Measurements from ENCODE around the gene CNOT8.

DNA sequence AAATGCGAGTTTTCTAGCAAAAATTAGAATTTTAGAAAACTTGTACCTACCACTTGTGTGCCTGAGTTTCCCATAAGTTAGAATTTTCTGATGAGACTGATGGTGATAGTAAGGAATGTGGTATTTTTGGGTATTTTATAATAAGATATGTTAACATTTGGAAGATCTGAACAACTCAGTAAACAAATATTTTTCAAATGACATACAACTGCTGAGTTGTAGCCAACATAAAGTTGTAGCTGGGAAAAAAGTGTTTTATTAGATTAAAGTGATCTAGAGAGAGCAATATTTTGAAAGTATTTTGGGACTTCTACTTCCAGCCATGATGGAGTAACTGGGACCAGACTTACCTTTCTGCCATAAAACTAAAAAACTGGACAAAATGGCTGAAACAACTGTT is 41.6 kb downstream of the CNOT8 start:
- TF ChIP-seq, protein P1, sequence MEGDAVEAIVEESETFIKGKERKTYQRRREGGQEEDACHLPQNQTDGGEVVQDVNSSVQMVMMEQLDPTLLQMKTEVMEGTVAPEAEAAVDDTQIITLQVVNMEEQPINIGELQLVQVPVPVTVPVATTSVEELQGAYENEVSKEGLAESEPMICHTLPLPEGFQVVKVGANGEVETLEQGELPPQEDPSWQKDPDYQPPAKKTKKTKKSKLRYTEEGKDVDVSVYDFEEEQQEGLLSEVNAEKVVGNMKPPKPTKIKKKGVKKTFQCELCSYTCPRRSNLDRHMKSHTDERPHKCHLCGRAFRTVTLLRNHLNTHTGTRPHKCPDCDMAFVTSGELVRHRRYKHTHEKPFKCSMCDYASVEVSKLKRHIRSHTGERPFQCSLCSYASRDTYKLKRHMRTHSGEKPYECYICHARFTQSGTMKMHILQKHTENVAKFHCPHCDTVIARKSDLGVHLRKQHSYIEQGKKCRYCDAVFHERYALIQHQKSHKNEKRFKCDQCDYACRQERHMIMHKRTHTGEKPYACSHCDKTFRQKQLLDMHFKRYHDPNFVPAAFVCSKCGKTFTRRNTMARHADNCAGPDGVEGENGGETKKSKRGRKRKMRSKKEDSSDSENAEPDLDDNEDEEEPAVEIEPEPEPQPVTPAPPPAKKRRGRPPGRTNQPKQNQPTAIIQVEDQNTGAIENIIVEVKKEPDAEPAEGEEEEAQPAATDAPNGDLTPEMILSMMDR (IDR thresholded peaks at IDR 0.05), result no peak
- no peak for TF ChIP-seq EP300 (IDR thresholded peaks at IDR 0.05)

Measured in ovary (tissue), 3 donors.